Measurements from ENCODE around the gene INPP5D.
"Not testable (repeated sequence)": the region's sequence is repeated elsewhere in the genome, so short reads cannot be mapped to it uniquely, and the experiment has no call there.

The INPP5D gene

DNA sequence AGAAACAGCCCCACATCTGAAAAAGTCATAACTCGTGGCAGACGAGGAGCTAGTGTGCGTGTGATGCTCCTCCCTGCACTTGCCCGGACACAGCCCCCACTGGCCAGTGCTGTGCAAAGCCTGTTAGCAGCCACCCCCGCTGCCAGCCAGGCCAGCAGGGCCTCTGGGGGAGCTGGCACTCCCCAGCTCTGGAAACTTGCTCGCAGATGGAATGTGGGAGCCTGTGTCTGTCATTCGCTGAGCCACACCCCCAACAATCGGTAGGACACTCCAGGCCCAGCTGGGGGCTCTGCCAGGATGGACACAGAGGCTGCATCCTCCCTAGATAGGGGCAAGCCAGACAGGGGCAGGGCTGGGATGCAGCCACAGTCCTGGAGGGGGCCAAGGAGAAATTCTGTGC, 128.9 kb downstream of the INPP5D start:
- DNase-seq = no peak

DNA sequence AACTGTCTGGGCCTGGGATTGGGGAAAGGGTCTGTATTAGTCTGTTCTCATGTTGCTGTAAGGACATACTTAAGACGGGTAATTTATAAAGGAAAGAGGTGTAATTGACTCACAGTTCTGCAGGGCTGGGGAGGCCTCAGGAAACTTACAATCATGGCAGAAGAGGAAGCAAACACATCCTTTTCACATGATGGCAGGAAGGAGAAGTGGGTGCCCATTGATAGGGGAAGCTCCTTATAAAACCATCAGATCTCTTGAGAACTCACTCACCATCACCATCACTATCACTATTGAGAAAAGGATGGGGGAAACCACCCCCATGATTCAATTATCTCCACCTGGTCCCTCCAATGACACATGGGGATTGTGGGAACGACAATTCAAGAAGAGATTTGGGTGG, 130.9 kb downstream of the INPP5D start:
- DNase-seq = not testable (repeated sequence)

DNA sequence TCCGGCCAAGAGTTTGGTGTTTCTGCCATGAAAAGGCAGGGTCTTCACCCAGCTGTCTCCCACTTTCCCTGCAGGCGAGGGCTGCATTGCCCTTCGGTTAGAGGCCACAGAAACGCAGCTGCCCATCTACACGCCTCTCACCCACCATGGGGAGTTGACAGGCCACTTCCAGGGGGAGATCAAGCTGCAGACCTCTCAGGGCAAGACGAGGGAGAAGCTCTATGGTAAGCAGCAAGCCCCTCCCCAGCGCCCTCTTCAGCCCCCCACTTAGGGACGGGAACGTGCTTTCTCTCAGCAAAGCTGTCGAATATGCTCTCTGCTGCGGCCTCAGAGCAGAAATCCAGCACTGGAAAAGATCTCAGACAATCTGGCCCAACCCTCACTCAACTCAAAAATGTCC, 133.6 kb downstream of the INPP5D start:
- DNase-seq = no peak

DNA sequence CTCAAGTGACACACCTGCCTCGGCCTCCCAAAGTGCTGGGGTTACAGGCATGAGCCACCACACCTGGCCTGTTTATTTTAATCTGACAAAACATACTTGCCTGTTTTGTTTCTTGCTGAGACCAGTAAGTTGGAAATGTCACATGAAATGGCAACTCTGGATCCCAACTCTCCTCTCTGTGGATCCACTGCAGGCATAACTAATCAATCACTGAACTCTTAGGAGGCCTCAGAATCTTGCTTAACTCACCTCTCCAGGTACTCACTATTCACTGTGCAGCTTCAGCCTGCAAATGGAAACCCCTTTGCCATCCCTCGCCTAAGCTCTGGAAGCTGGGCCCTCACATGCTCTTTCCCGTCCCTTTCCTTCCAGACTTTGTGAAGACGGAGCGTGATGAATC, 134.9 kb downstream of the INPP5D start:
- DNase-seq = no peak

DNA sequence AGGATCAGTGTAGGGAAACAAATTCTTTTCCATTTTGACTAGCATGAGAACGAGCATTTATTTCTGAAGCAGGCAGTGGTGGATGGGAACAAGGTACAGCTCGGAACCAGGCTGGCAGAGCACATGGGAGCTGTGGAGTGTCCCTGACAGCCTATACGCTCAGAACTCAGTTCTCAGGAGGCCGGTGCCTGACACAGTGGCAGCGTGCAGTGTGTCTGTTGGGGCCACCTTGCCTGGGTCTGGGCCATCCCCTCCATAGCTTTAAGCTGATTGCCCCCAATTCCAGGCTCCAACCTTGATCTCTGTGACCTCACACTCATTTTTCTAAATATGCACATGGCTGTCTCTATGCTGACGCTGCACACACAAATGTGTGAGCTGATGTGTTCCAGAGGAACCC, 136.9 kb downstream of the INPP5D start:
- no peak for DNase-seq

DNA sequence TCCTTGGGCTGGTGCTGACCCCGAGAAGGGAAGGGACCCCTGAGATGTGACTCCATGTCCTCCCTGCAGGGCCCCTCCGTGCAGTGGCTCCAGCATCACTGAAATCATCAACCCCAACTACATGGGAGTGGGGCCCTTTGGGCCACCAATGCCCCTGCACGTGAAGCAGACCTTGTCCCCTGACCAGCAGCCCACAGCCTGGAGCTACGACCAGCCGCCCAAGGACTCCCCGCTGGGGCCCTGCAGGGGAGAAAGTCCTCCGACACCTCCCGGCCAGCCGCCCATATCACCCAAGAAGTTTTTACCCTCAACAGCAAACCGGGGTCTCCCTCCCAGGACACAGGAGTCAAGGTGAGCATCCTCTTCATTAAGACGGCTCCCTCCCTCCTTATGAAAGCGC, 137.9 kb downstream of the INPP5D start:
- DNase-seq = no peak

DNA sequence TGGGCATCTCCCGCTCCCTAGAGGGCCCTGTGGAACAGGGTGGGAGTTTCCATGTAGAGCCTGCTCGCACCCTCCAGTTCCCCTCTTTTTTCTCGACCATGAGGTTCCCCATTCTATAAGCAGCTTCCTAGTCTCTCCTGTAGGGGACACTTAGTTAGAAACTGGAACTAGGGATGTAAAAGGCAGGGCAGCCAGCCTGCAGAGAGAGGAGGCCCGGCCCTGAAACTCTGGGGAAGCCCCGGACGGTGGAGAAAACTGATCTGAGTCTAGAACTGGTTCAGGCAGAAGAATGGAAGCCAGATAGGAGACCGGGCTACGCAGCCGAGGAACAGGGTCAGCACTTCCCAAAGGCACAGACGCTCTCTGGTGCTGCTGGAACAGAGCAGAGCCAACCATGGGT, 139.7 kb downstream of the INPP5D start:
- DNase-seq = no peak

DNA sequence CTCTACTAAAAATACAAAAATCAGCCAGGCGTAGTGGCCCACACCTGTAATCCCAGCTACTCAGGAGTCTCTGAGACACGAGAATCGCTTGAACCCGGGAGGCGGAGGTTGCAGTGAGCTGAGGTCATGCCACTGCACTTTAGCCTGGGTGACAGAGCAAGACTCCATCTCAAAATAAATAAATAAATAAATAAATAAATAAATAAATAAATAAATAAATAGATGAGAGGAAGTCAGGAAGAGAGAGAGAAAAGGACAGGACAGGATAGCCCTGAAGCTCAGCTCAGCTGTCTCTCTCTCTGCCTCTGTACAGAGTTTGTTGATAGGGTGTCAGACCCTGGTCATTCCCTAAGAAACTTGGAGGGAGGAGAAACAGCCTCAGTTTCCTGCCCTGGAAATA, 140.6 kb downstream of the INPP5D start:
- not testable (repeated sequence) for DNase-seq

DNA sequence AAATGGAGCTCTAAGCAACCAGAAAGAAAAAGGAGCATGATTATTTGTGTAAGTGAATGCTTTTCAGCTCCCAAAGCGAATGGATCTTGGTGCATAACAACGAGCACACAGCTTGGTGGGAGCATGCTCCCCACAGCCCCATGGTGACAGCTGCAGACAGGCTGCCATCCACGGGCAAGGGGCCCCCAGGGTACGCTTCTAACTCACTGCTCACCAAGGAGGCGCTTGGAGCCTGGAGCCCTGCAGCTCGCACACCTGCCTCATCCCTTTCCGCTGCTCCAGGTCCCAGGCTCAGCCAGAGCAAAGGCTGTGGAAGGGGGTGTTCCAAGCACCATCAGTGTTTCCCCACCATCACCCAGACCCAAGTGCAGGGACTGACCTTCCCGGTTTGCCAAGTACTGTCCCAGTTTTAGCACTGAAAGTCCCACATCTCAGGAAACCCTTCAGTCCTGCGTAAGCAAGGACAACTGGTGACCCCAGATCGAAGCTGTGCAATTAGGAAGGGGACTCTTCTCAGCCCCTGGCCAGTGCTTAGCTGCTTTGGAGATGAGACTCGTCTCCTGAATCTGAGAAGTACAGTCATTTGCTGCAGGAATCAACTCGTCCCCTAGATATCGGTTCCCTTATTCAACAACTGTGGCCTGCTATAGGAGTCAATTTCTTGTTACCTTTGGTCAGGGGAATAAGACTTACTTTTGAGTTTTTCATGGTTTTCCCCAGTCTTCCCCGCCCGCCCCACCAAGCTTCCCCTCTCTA, 141.3 kb downstream of the INPP5D start:
- no peak for DNase-seq

DNA sequence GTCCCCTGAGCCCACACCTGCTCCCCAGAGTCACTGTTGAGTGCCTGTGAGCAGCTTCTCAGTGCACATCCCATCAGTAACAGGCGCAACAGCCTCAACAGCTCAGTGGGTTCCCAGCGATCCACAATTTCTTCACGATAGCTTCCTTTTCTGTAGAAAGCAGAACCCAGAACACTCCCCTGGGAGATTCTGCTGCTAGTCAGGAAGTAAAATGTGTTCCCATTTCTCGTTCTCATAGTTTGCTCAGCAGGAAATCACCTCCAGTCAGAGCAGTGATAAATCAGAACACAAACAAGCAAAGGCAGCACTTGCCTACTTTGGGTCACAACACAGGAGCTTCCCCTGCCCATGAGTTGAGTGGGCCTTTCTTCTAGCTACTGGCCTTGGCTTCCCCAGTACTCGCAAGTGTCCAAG, 142.4 kb downstream of the INPP5D start:
- no peak for DNase-seq

DNA sequence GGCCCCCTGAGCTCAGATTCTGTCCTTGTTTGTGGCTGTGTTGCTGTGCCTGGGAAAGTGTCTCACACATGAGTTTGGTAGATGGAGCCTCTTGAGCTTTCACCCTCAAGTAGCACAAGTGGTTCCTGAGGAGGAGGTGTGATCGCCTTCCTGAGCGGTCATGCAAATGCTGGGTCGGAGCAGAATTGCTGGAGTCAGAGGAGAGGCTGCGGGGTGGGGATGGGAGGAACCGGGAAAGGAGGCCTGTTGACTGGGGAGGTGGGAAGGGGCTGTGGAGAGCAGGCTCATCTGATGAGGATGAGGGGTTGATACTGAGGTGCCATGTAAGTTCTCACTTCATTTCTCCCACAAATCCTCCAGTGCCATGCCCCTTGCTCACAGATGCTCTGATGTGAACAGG, 142.9 kb downstream of the INPP5D start:
- DNase-seq = no peak

DNA sequence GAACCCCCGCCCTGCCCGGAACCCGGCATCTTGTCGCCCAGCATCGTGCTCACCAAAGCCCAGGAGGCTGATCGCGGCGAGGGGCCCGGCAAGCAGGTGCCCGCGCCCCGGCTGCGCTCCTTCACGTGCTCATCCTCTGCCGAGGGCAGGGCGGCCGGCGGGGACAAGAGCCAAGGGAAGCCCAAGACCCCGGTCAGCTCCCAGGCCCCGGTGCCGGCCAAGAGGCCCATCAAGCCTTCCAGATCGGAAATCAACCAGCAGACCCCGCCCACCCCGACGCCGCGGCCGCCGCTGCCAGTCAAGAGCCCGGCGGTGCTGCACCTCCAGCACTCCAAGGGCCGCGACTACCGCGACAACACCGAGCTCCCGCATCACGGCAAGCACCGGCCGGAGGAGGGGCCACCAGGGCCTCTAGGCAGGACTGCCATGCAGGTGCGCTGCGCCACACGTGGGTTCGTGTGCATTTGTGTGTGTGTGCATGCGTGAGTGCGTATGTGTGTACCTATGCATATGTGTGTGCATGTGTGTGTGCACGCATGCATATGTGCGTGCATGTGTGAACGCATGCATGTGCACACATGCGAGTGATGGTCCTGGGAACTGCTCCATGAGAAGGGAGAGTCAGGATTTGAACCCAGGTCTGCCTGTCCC, 144.3 kb downstream of the INPP5D start:
- DNase-seq = no peak

DNA sequence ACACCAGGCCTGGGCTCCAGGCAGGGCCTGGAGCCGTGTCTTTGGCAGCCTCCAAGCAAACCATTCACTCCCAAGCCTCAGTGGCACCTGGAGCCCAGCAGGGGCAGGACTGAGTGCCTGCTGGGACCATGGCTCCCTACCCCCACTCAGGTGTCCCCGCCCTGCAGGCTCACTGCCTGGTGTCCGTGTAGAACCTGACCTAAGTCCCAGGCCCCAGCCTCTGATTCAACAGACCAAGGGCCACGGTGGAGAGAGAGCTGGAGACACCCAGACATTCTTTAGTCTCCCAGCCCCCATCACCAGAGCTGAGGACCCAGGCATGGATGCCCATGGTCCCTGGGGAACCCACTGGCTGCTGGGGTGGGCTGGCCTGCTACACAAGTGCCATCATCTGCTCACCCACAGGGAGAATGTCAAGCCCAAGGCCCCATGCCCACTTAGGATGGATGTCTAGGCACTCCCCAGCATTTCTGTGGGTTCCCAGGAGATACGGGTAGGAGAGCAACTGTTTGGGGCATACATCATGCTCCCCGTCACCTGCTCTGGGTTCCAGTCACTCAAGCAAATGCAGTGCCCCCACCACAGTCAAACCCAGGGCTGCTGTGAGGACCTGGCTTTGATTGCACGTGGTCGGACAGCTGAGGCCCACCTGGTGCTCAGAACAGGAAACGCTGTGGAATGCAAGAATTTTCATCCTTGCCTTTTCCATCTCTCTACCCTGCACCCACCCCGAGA, 148.4 kb downstream of the INPP5D start:
- no peak for DNase-seq

DNA sequence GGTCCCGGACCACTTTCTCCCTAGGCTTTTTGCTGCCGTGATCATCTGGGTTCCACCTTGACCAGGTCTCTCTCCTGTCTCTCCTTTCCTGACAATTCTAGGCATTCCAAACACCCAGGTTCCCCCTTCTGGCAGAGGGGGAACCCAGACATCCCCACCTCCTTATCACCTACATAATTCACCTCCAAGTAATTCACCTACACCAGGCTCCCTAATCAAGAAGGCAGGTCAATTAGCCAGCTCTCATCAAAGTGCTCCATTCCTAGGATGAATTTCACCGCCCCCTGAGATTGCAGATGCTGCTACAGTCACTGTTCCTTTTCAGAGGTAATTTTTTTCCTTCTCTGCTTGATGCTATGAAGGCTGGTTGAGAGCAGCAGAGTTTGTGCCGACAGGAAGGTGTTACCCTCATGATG, 149.0 kb downstream of the INPP5D start:
- no peak for DNase-seq

DNA sequence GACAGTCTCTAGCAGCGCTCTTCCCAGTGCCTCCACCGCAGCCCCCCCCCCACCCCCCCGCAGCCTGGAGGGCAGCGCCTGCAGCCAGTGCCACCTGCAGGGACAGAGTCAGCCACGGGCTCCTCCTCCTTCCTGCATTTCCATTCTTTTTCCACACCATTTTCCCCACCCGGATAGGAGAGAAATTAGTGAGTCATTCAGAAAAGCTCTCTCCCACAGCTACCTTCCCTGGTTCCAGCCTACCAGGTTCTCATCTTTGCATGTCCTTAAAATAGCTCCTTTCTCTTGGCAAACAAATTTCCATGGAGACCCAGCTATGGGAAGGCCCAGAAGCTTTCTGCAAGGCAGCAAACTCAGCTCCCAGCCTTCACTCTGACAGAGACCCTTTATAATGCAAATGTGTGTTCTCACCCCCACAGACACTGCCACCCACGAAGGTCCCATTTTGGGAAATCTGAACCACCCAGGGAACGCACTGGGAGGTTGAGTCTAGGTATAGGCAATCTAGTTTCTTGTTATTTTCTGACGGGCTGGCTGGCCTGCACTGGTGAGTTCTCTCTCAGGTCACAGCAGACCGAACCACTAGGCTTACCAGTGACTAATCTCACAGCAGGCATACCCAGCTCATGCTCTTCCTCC, 149.5 kb downstream of the INPP5D start:
- DNase-seq = no peak

DNA sequence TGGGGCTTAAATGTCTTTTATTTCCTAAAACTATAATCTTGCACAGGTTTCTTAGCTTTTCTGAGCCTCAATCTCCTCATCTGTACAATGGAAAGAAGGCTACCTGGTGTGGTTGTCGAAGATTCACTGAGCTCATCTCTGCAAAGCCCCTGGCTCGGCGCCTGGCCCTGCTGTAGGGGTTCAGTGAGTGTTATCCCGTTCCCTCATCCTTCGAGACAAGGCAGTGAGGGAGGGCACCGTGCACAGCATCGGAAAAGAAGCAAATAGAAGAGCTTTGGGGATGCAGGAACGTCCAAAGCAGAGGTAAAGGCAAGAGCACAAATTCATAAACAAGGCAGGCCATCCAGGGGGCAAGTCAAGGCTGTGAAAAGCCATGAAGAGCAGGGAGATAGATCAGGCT, 150.1 kb downstream of the INPP5D start:
- no peak for DNase-seq

DNA sequence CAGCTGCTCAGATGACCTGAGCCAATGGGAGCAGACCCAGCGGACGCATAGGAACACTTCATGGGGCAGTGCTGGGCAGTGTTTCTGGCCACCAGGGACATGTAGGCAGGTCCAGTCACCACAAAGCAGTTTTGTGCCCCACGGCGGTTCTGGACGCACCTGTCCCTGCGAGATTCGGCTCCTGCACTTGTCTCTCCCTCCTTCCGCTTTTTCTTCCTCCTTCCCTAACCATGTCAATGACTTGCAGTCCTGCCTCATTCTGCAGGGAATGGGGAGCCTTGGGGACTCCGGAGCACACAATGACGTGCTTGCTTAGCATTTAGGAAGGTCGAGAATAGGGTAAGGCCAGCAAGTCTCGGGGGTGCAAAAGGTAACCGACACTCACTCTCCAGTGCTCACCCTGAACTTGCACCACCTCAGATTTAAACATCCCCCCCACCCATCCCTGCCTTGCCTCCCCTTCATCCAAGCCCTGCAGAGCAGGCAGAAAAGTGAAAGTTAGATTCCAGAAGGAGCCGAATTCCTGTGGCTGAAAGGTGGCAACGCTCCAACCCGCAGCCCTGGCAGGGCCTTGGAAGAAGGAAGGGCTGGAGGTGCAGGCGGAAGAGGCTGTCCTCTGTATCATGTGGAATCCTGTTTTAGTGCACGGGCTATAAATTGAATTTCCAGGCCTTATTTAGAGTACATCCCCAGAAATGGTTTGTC, 150.9 kb downstream of the INPP5D start:
- no peak for DNase-seq

DNA sequence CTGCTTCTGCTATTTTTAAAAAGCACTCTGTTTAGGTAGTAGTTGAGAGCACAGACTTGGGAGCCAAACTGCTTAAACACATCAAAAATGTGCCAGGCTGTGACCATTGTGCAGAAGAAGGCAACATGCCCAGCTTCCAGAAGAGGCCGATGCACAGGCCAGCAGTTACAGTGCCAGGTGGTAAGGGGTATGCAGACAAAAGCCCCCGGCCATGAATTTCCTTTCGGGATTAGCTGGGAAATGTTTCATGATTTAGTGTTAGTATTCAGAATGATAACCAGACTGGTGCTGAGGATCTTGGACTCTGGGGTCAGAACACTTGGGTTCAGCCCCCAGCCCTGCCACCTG, 151.4 kb downstream of the INPP5D start:
- no peak for DNase-seq

DNA sequence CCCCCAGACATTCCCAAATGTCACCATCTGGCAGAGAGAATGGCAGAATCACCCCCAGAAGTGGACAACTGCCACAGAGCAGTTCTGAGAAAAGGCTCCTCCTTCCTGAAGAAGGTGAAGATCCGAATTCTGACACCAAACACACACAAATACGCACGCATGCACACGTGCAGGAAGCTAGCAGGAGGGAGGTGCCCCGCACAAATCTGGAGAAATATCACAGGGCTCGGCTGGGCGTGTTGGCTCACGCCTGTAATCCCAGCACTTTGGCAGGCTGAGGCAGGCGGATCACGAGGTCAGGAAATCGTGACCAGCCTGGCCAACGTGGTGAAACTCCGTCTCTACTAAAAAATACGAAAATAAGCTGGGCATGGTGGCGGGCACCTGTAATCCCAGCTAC, 152.9 kb downstream of the INPP5D start:
- no peak for DNase-seq

DNA sequence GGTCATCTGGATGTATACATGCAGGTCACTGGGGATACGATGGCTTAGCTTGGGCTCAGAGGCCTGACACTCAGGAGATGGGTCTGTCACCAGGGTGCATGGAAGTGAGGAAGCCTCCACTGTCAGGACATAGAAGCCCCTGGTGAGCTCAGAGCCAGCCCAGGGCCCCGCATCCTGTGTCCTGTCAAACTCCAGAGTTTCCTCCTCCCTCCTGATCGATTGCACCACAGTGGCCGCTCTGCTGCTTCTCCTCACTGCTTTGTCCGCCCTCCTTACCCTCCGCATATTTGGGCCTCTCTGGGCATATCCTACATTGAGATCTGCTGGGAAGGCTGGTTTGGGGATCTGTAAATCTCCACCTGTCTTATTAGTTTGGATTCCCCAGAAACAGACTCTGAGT, 153.8 kb downstream of the INPP5D start:
- no peak for DNase-seq

DNA sequence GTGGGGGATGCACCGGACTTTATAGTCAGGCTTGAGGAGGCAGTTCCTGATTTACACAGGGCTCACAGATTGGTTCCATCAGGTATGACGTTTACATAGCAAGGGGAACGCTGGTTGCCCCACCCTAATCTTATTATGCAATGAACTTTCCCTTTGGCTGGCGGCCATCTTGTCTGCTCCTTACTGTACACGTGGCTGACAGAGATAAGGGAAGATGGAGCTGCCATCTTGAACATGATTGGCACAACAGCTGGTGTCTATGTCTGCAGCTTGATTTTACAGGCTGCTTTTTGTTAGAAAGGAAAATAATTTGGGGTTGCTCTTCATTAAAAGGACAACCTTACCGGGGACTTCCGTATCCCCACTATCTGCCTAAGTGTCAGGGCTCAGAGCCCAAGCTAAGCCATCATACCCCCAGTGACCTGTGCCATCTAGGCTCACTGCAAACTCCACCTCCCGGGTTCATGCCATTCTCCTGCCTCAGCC, 157.8 kb downstream of the INPP5D start:
- DNase-seq = peak in 1 of 2 donors; percentile 28

DNA sequence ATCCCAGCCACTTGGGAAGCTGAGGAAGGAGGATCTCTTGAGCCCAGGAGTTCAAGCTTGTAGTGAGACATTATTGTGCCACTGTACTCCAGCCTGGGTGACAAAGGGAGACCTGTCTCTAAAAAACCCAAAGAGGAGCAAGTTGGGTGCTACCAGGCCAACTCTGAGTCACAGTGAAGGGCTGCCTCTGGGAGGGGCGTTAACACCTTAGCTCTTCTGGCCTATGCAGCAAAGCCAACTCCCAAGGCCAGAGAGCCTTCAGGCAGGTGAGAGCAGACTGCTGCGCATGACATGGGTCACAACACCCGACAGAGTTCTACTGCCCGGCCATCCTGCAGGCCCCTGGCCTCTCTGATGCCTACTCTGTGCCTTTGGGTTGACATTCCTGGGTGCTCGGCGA, 158.7 kb downstream of the INPP5D start:
- DNase-seq = no peak

DNA sequence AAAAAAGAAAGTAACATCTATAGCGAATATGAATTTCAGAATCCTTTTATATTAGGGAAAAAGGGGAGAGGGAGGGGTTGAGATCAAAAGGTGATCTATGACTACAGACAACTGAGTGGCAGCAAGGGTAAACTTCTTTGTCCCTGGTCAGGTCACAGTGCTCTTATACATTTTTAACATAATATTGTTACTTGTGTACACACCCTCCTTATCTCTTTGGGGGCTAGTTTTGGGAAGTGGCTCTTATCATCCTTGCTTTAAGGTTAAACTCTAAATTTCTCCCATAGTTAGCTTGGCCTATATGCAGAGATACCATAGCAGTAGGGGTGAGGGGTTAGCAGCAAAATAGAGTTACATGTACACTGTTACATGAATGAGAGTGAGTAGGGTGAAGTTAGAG, 159.7 kb downstream of the INPP5D start:
- no peak for DNase-seq

All from CD4-positive, alpha-beta T cell treated with Interferon alpha-2 for 1 hour (primary cell).